GM19455 (cell line): ENCODE data around the gene TOP3A.

Source experiments
- ATAC-seq: cut with Tn5 transposase; IDR thresholded peaks from one replicate; pipeline ENCODE4 v1.9.1; 2021; ENCODE audit not compliant: unreplicated experiment

TOP3A gene

GRCh38 chr17:18278867-18279266 is 35.9 kb downstream of the TOP3A start:
- no peak for ATAC-seq

- ATAC-seq = no peak
Observed at GRCh38 chr17:18277076-18277475, 37.7 kb downstream of the TOP3A start.

GRCh38 chr17:18270046-18270931 is 44.5 kb downstream of the TOP3A start:
- no peak for ATAC-seq

- no peak for ATAC-seq
Observed at GRCh38 chr17:18267927-18268711, 46.7 kb downstream of the TOP3A start.

GRCh38 chr17:18267366-18267765 is 47.4 kb downstream of the TOP3A start:
- no peak for ATAC-seq

GRCh38 chr17:18263885-18264682 is 50.7 kb downstream of the TOP3A start:
- ATAC-seq = no peak

GRCh38 chr17:18262641-18263040 is 52.2 kb downstream of the TOP3A start:
- ATAC-seq = no peak

- no peak for ATAC-seq
Observed at GRCh38 chr17:18262111-18262510, 52.7 kb downstream of the TOP3A start.

GRCh38 chr17:18261659-18262058 is 53.1 kb downstream of the TOP3A start:
- ATAC-seq = no peak

- ATAC-seq = peak; percentile 3
Observed at GRCh38 chr17:18261146-18261515, 53.7 kb downstream of the TOP3A start.

- ATAC-seq = peak; percentile 76
Observed at GRCh38 chr17:18260332-18261145, 54.3 kb downstream of the TOP3A start, which contains the start of gene MIEF2. MIEF2 (plus strand) TSS chr17:18260662; CDS start chr17:18262721, 2,059 bp downstream.

- ATAC-seq = no peak
Observed at GRCh38 chr17:18259621-18260331, 55.0 kb downstream of the TOP3A start.

GRCh38 chr17:18258356-18259038 is 56.3 kb downstream of the TOP3A start, which contains the start of gene FLII:
FLII (minus strand) TSS chr17:18258738; CDS start chr17:18258690, 48 bp downstream.
- ATAC-seq = peak; percentile 30

- ATAC-seq = peak; percentile 30
Observed at GRCh38 chr17:18257982-18258355, 56.8 kb downstream of the TOP3A start.

GRCh38 chr17:18257268-18257981 is 57.4 kb downstream of the TOP3A start:
- no peak for ATAC-seq

GRCh38 chr17:18256776-18257175 is 58.0 kb downstream of the TOP3A start:
- no peak for ATAC-seq

GRCh38 chr17:18256351-18256750 is 58.4 kb downstream of the TOP3A start:
- no peak for ATAC-seq

GRCh38 chr17:18254888-18255649 is 59.7 kb downstream of the TOP3A start:
- no peak for ATAC-seq
